AG10803 (cell line): ENCODE results near the gene ASS1.

ENCODE experiments used
- DNase-seq: peaks from one replicate; pipeline ENCODE4 v3.0.0; 2010; ENCODE audit warnings: low read depth
- H3K4me3 ChIP-seq: 2 replicates; pipeline ENCODE4 v1.5.1; 2011; ENCODE audit warnings: mild to moderate bottlenecking, low read length, control low read depth
- CTCF ChIP-seq: conservative IDR thresholded peaks from 2 replicates; pipeline ENCODE4 v1.5.1; 2011; ENCODE audit warnings: mild to moderate bottlenecking, low read length, control low read depth, inconsistent platforms

ASS1 gene

DNA sequence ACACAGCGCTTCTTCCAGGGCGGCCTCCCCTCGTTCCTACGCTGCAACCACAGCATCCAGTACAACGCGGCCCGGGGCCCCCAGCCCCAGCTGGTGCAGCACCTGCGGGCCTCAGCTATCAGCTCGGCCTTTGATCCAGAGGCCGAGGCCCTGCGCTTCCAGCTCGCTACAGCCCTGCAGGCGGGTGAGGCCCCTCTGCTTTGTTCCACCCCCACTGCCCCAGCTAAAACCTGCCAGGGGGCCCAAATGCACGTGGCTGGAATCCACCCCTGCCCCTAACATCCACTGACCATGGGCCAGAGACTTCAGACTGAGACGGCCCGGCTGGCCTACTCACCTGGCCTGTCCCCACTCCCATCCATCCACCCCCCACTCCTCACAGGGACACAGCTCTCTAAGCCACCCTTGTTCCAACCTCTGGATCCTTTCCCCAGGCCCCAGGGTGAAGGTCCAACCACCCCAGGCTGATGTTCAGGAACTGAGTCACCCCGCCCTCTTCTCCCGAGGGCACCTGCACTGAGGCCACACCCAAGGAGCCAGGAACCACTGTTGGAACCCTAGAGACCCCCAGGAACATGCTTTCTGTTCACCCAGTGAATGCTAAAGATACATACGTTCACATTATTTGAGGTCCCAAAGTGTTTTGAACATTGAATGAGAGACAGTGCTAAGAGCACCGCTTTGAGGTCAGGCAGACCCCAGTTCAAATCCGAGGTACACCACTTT, 18.9 kb upstream of the ASS1 start:
- no peak overlapping the region for H3K4me3 ChIP-seq
- no peak for TF ChIP-seq CTCF
- DNase-seq: no peak

DNA sequence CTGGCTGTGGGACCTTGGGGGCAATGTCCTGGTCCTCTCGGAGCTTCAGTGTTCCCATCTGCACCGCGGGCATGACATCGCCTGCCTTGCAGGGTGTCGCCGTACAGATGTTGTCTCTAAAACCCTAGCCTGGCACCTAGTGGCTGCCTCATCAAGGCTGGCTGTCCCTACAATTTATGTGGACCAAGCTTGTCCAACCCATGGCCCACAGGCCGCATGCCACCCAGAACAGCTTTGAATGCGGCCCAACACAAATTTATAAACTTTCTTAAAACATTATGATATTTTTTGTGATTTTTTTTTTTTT, 18.3 kb upstream of the ASS1 start:
- DNase-seq: no peak
- H3K4me3 ChIP-seq: no peak overlapping the region
- no peak for TF ChIP-seq CTCF

- DNase-seq: peak; percentile 68
- H3K4me3 ChIP-seq: no peak overlapping the region
- TF ChIP-seq CTCF: no peak
These were observed 17.9 kb upstream of the ASS1 start for GRCh38 chr9:130426883-130427282.

GRCh38 chr9:130427326-130427725, 17.4 kb upstream of the ASS1 start:
- DNase-seq: no peak
- no peak for TF ChIP-seq CTCF
- H3K4me3 ChIP-seq: no peak overlapping the region

DNA sequence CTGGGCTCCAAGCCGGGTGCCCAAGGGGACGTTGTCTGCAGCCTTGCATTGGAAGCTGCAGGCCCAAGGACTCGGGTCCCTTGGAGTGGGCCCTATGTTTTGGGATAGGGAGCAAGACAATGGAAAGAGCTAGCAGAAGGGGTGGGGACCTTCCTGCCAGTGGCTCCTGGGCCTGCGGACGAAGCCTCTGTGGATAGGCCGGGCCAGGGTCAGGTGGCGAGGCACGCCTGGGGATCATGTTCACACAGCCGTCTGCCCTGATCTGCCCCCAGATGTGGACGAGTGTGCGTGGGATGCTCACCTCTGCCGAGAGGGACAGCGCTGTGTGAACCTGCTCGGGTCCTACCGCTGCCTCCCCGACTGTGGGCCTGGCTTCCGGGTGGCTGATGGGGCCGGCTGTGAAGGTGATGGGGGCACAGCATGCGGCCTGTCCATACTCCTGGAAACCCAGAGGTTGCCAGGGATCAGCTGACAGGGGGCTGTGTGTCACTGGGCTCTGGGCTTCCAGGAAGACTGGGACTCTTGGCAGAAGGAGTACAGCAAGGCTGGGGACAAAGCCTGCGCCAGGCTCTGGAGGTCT, 16.6 kb upstream of the ASS1 start:
- no peak overlapping the region for H3K4me3 ChIP-seq
- TF ChIP-seq CTCF: no peak
- no peak for DNase-seq

- no peak overlapping the region for H3K4me3 ChIP-seq
- TF ChIP-seq CTCF: no peak
- DNase-seq: no peak
These were observed 15.4 kb upstream of the ASS1 start for GRCh38 chr9:130429381-130429780.

DNA sequence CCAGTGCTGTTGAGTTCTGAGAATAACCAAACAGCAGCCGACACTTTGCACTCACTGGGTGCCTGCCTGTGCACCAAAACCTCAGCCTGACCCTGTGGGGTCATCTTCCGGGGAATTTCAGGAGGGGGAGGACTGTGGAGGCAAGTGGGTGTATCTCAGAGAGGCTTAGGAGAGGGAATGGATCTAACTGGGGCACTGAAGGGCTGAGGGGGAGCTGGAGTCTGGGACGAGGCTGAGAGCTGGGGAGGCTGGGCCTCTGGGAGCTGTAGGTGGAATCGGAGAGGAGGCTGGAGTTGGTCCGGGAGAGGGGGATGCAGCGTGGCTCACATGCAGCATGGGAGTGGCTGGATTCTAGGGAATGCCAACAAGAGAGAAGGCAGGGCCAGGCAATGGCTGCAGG, 14.9 kb upstream of the ASS1 start:
- no peak for TF ChIP-seq CTCF
- DNase-seq: no peak
- no peak overlapping the region for H3K4me3 ChIP-seq
